ENCODE data around the gene GREM2.

DNA sequence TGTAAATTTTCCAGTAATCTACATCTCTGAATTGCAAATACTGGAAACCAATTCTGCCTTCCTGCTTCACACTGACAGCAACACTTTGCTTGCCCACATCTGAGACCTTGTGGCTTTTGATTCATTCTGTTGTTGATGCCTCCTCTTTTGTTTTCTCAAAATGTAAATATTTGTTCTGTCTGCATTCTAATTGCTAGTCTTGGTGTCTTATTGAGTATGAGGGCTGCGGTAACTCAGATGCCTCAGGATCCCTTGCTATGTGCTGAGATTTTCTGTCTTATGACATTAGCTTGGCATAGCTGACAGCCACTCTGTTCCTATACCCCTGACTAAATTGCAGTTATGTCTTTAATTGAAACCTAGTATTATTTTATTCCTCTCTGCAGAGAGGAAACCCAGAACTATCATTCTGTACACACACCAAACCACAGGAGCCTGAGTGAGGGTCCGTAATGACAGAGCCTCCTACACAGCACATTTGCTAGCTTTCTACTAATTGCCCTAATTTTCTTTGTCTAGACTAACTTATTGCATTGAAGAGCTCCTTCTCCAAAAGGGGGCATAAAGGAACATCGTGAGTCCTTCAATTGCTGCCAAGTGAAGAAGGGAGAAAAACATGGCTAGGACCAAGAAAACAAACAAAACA is 72.1 kb downstream of the GREM2 start:
- TF ChIP-seq, protein P1, sequence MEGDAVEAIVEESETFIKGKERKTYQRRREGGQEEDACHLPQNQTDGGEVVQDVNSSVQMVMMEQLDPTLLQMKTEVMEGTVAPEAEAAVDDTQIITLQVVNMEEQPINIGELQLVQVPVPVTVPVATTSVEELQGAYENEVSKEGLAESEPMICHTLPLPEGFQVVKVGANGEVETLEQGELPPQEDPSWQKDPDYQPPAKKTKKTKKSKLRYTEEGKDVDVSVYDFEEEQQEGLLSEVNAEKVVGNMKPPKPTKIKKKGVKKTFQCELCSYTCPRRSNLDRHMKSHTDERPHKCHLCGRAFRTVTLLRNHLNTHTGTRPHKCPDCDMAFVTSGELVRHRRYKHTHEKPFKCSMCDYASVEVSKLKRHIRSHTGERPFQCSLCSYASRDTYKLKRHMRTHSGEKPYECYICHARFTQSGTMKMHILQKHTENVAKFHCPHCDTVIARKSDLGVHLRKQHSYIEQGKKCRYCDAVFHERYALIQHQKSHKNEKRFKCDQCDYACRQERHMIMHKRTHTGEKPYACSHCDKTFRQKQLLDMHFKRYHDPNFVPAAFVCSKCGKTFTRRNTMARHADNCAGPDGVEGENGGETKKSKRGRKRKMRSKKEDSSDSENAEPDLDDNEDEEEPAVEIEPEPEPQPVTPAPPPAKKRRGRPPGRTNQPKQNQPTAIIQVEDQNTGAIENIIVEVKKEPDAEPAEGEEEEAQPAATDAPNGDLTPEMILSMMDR (IDR thresholded peaks at IDR 0.05) = no peak
- no peak for TF ChIP-seq EZH2 (IDR thresholded peaks at IDR 0.05; ENCODE audit: borderline replicate concordance, insufficient read depth, low read depth, low read length, poor library complexity, severe bottlenecking)
